B cell (primary cell): ENCODE measurements around the gene PPP2R2B. TPM values are rescaled to one million over a fixed set of nuclear protein-coding genes. Genes with fewer than 3 reads are reported as not detected.

Source experiments
- ATAC-seq: fragments of 200-7000 bp; cut with Tn5 transposase; one replicate; pipeline ENCODE4 v1.10.0; 2021; ENCODE audit warnings: low read depth, mild to moderate bottlenecking, moderate number of reproducible peaks, moderate library complexity
- CTCF ChIA-PET: fragments of 350-600 bp; sonication (Branson Sonifier 250); formaldehyde crosslinking; loops from one replicate; lab custom pipeline; 2021; ENCODE audit warnings: antibody characterized with exemption, inconsistent platforms; lab: Charles Lee
- POLR2A ChIA-PET: fragments of 350-600 bp; sonication (Branson Sonifier 250); formaldehyde crosslinking; loops from one replicate; lab custom pipeline; 2021; ENCODE audit warnings: antibody characterized with exemption; lab: Charles Lee
- DNase-seq: peaks from one replicate; pipeline ENCODE4 v3.0.0; 2013
- H2AFZ ChIP-seq: 2 replicates; pipeline ENCODE4 v1.6.1; 2012; ENCODE audit warnings: mild to moderate bottlenecking, low read depth, low read length; ENCODE audit not compliant: insufficient read depth, poor library complexity, severe bottlenecking
- H3K27ac ChIP-seq, 2 donors: 1 replicate in 1 of 2; 2 replicates in 1 of 2; pipeline ENCODE4 v1.5.1; 2012 to 2013; ENCODE audit warnings: low read length in 2 of 2, mild to moderate bottlenecking in 2 of 2, moderate library complexity in 1 of 2
- H3K27me3 ChIP-seq, 4 experiments: fragments of 200-600 bp in 1 of 4; sonication (generic) in 1 of 4; replicated peaks in 1 of 4; 1 replicate in 2 of 4; 2 replicates in 2 of 4; pipeline versions ENCODE4 v1.6.1 to v1.7.0; 2013 to 2016; ENCODE audit warnings: low read length in 3 of 4, mild to moderate bottlenecking in 2 of 4, mixed read lengths in 1 of 4, moderate library complexity in 1 of 4; ENCODE audit not compliant: insufficient read depth in 4 of 4, control insufficient read depth in 3 of 4; ENCODE audit errors: control extremely low read depth in 1 of 4
- H3K36me3 ChIP-seq, 2 experiments: replicated peaks in 1 of 2; 1 replicate in 1 of 2; 2 replicates in 1 of 2; pipeline versions ENCODE4 v1.6.1 to v1.7.1; 2013; ENCODE audit warnings: low read length in 1 of 2; ENCODE audit not compliant: insufficient read depth in 2 of 2, control insufficient read depth in 1 of 2; ENCODE audit errors: control extremely low read depth in 1 of 2, extremely low read depth in 1 of 2
- H3K4me1 ChIP-seq, 2 donors: fragments of 200-600 bp in 1 of 2; sonication (generic) in 1 of 2; 1 replicate in 1 of 2; 2 replicates in 1 of 2; pipeline versions ENCODE4 v1.5.1 to v1.6.1; 2013 to 2017; ENCODE audit warnings: low read length in 2 of 2; ENCODE audit not compliant: control insufficient read depth in 2 of 2, insufficient read depth in 2 of 2
- H3K4me2 ChIP-seq: replicated peaks from 2 replicates; pipeline ENCODE3; 2012; ENCODE audit warnings: mild to moderate bottlenecking, low read depth, low read length; ENCODE audit not compliant: poor library complexity, severe bottlenecking
- H3K4me3 ChIP-seq, 5 experiments: fragments of 200-600 bp in 1 of 5; sonication (generic) in 1 of 5; 1 replicate in 3 of 5; 2 replicates in 2 of 5; pipeline versions ENCODE4 v1.5.1 to v1.7.0; 2011 to 2016; ENCODE audit warnings: low read length in 4 of 5, mild to moderate bottlenecking in 4 of 5, low read depth in 2 of 5, control low read depth in 1 of 5, moderate library complexity in 1 of 5; ENCODE audit not compliant: insufficient read depth in 1 of 5; ENCODE audit errors: control extremely low read depth in 1 of 5, extremely low read depth in 1 of 5
- H3K79me2 ChIP-seq: fragments of 200-600 bp; sonication (generic); one replicate; pipeline ENCODE4 v1.6.0; 2016; ENCODE audit warnings: low read length; ENCODE audit not compliant: control insufficient read depth, insufficient read depth
- H3K9ac ChIP-seq: fragments of 200-600 bp; sonication (generic); 2 replicates; pipeline ENCODE4 v1.6.1; 2017; ENCODE audit warnings: mild to moderate bottlenecking, low read length, moderate library complexity
- H3K9me3 ChIP-seq, 3 donors: one replicate each; pipeline versions ENCODE4 v1.6.1 to v1.7.1; 2013; ENCODE audit warnings: low read length in 2 of 3; ENCODE audit not compliant: control insufficient read depth in 2 of 3, insufficient read depth in 1 of 3; ENCODE audit errors: control extremely low read depth in 1 of 3
- H4K20me1 ChIP-seq: 2 replicates; pipeline ENCODE4 v1.6.0; 2012; ENCODE audit warnings: mild to moderate bottlenecking, low read length; ENCODE audit not compliant: insufficient read depth, control insufficient read depth, poor library complexity, severe bottlenecking
- H3K27ac Mint-ChIP-seq: one replicate; pipeline ENCODE4 v1.8.0; 2021; ENCODE audit warnings: mixed read lengths
- H3K27me3 Mint-ChIP-seq: one replicate; pipeline ENCODE4 v1.8.0; 2021; ENCODE audit warnings: mixed read lengths
- H3K4me1 Mint-ChIP-seq: one replicate; pipeline ENCODE4 v1.8.0; 2021; ENCODE audit warnings: mixed read lengths
- H3K4me3 Mint-ChIP-seq: one replicate; pipeline ENCODE4 v1.8.0; 2021; ENCODE audit warnings: mixed read lengths
- H3K9me3 Mint-ChIP-seq: one replicate; pipeline ENCODE4 v1.8.0; 2022; ENCODE audit warnings: mixed read lengths; ENCODE audit not compliant: insufficient read depth
- CTCF ChIP-seq: fragments of 200-600 bp; IDR thresholded peaks from one replicate; pipeline ENCODE4 v1.8.0; 2022; ENCODE audit warnings: antibody characterized with exemption, mild to moderate bottlenecking
- EZH2 ChIP-seq: IDR thresholded peaks from 2 replicates; pipeline ENCODE4 v1.6.1; 2012; ENCODE audit warnings: borderline replicate concordance, low read depth, mild to moderate bottlenecking, moderate library complexity, low read length; ENCODE audit not compliant: insufficient read depth, poor library complexity, severe bottlenecking
- WGBS: methylation state at CpG from one replicate; pipeline ENCODE4 v1.1.5; 2013; ENCODE audit warnings: missing lambda C conversion rate; ENCODE audit not compliant: insufficient coverage; 5-methylcytosine and 5-hydroxymethylcytosine counted together
- intact Hi-C: fragments of 100-400 bp; cut with micrococcal nuclease; formaldehyde crosslinking; loops from one replicate; pipeline ENCODE4 v1.10.0; 2022
- polyA plus RNA-seq: library from polyadenylated mRNA; depleted of rRNA; stranded (reverse); fragments of >200 nt; gene quantifications from 2 replicates; pipeline ENCODE4 v1.2.3, GENCODE V29; 2012
- total RNA-seq, 2 donors: library from RNA; stranded (reverse); fragments of 120-200 nt in 1 of 2; gene quantifications; 1 replicate in 1 of 2; 2 replicates in 1 of 2; pipeline versions ENCODE4 v1.2.3 to v1.2.4, GENCODE V29; 2013 to 2022

The PPP2R2B gene
- total and polyA plus RNA-seq, 2 donors (not counting 1 experiment from before 2014, with no cell fraction given), result 0.03 TPM; not detected in 1

GRCh38 chr5:146721073-146721815 lies 157.3 kb downstream of the PPP2R2B start:
- Histone ChIP-seq H3K27ac (no peak overlapping the region), H4K20me1 (no peaks in the 10 kb centered on the region), H3K9me3 (no peaks in the 10 kb centered on the region), H2AFZ (no peak overlapping the region), H3K4me3 (no peak overlapping the region), H3K9ac (no peak overlapping the region), H3K36me3 (no peaks in the 10 kb centered on the region), H3K4me2 (no peak overlapping the region), H3K27me3 (no peaks in the 10 kb centered on the region), H3K79me2 (no peaks in the 10 kb centered on the region), H3K4me1 (no peaks in the 10 kb centered on the region)
- intact Hi-C loops, result no loop called here
- no peak for TF ChIP-seq EZH2
- no peak for TF ChIP-seq CTCF
- WGBS, result 81% methylated on average over 5 of the region's 5 CpGs
- Mint-ChIP-seq H3K27ac (no peak overlapping the region), H3K4me3 (no peak overlapping the region), H3K27me3 (peaks cover 4% of the 10 kb centered on the region), H3K4me1 (no peaks in the 10 kb centered on the region), H3K9me3 (no peaks in the 10 kb centered on the region)
- CTCF ChIA-PET, result no interaction called here
- DNase-seq (no peak), ATAC-seq (no peak)
- POLR2A ChIA-PET, result no interaction called here

- Mint-ChIP-seq H3K4me1 (no peaks in the 10 kb centered on the region), H3K9me3 (no peaks in the 10 kb centered on the region), H3K27ac (no peak overlapping the region), H3K4me3 (no peak overlapping the region), H3K27me3 (peaks cover 4% of the 10 kb centered on the region)
- no peaks in the 10 kb centered on the region for H3K79me2 ChIP-seq
- no peaks in the 10 kb centered on the region for H3K9me3 ChIP-seq
- no peak for DNase-seq
- no peak overlapping the region for H3K27ac ChIP-seq
- ChIA-PET POLR2A (no interaction called here), CTCF (no interaction called here)
- no peak for TF ChIP-seq EZH2
- no peak for TF ChIP-seq CTCF
- H3K27me3 ChIP-seq, result no peaks in the 10 kb centered on the region
- H3K36me3 ChIP-seq, result no peaks in the 10 kb centered on the region
- no peak overlapping the region for H3K4me2 ChIP-seq
- 100% methylated on average over 1 of the region's 1 CpG for WGBS
- H3K4me3 ChIP-seq, result no peak overlapping the region
- no peaks in the 10 kb centered on the region for H4K20me1 ChIP-seq
- H3K4me1 ChIP-seq, result no peaks in the 10 kb centered on the region
- intact Hi-C loops, result no loop called here
- ATAC-seq, result no peak
- no peak overlapping the region for H3K9ac ChIP-seq
- H2AFZ ChIP-seq, result no peak overlapping the region
These were observed 158.4 kb downstream of the PPP2R2B start for GRCh38 chr5:146720107-146720506.
